A673 (cell line): Measurements from ENCODE around the gene RBFOX2.

ENCODE experiments used
- CTCF ChIP-seq: fragments of 300-800, 200-600 bp; sonication (generic); conservative IDR thresholded peaks from 2 replicates; pipeline ENCODE4 v1.5.1; 2017; ENCODE audit warnings: low read depth, mild to moderate bottlenecking, antibody characterized with exemption, low read length, moderate library complexity, mixed read lengths
- EZH2 ChIP-seq: fragments of 200-600 bp; sonication (generic); IDR thresholded peaks from 2 replicates; pipeline ENCODE4 v1.6.1; 2017; ENCODE audit warnings: borderline replicate concordance, low read depth, mild to moderate bottlenecking, mixed read lengths, antibody characterized with exemption, low read length; ENCODE audit not compliant: poor library complexity, severe bottlenecking

GRCh38 chr22:35981900-35982299 is 46.7 kb downstream of the RBFOX2 start:
- TF ChIP-seq CTCF: no peak
- no peak for TF ChIP-seq EZH2
